Measurements from ENCODE around the gene DHX35.
"Not testable (repeated sequence)": the region's sequence is repeated elsewhere in the genome, so short reads cannot be mapped to it uniquely, and the experiment has no call there.

The DHX35 gene

DNA sequence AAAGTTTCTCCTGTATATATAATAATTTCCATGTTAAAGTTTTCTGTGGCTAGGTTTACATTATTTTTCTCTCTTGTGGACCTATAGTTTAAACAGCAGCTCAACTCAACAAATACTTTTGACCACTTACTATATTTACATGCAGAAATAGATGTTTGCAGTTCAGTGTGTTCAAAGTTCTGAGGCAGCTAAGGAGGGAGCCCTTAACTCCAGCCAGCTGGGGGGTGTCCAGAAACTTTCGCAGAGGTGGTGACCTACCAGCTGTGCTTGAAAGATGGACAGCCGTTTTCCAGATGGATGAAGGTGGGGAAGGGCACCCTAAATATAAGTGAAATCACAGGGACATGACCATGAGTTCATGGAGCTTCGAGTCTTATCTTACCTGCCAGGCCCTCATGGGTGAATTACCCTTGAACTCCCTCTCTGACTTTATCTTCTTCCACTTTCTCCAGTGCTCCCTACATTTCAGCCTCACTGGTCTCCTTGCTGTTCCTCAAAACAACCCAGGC lies 33.4 kb downstream of the DHX35 start:
- H2AFZ ChIP-seq (ENCODE audit: low read depth, low read length) = no peak overlapping the region
- peaks cover 35% of the 10 kb centered on the region for H3K36me3 ChIP-seq (ENCODE audit: insufficient read depth, low read length)
- no peak overlapping the region for H3K4me3 ChIP-seq (ENCODE audit: low read length)
- H3K27me3 ChIP-seq (ENCODE audit: insufficient read depth, low read length) = no peaks in the 10 kb centered on the region
- H3K4me1 ChIP-seq (ENCODE audit: insufficient read depth, low read length) = no peaks in the 10 kb centered on the region
- H3K9me3 ChIP-seq (ENCODE audit: low read length) = no peaks in the 10 kb centered on the region

DNA sequence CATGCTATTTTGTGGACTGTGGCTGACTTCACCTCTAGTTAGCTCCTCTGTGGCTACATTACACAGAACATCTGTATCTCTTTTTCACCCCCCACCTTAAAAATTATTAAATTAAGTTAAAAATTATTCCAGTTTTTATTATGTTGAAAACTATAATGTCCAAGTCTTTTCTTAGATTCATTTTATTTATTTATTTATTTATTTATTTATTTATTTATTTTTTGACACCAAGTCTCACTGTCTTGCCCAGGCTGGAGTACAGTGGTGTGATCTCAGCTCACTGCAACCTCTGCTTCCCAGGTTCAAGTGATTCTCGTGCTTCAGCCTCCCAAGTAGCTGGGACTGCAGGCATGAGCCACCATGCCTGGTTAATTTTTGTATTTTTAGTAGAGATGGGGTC lies 34.7 kb downstream of the DHX35 start:
- not testable (repeated sequence) for H3K4me3 ChIP-seq (ENCODE audit: low read length); H2AFZ ChIP-seq (ENCODE audit: low read depth, low read length); H3K27me3 ChIP-seq (ENCODE audit: insufficient read depth, low read length); H3K4me1 ChIP-seq (ENCODE audit: insufficient read depth, low read length); H3K9me3 ChIP-seq (ENCODE audit: low read length)
- peaks cover 45% of the 10 kb centered on the region for H3K36me3 ChIP-seq (ENCODE audit: insufficient read depth, low read length)

DNA sequence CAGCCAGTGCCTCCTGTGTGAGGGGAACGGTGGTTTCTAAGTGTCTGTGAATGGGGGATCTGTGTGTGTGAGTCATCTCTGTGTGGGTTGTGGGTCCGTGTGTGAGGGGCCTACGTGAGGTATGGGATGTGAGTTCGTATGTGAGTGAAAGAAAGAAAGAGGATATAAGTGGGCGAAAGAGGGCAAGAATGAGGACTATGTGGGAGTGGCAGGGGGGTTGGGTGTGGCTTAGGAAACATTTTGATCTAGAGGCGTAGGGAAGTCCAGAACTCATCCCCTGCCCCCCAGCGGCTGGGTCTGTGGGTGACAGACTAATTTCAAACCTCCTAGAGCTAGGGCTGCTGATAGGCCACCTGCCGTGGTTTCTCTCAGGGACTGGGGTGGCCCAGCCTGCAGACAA lies 35.5 kb downstream of the DHX35 start:
- peaks cover 48% of the 10 kb centered on the region for H3K36me3 ChIP-seq (ENCODE audit: insufficient read depth, low read length)

DNA sequence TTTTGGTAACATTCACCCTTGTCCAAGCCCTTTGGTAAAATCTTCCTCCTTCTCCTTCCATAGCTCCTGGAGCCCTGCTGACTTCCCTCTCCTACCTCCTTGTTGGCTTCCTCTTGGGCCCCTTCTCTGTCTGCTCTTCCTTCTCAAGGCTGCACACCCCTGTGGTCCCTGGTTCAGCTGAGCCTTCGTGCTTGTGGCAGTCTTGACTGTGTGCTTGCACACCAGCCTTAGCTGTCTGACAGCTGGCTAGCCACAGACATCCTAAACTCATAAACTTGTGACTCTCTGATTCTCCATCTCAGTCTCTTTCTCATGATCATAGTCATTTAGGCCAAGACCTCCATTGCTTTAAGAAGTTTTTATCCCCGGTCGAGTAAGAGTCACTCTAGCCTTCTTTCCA lies 37.1 kb downstream of the DHX35 start:
- no peaks in the 10 kb centered on the region for H3K9me3 ChIP-seq (ENCODE audit: low read length)
- peaks cover 61% of the 10 kb centered on the region for H3K36me3 ChIP-seq (ENCODE audit: insufficient read depth, low read length)
- H3K4me1 ChIP-seq (ENCODE audit: insufficient read depth, low read length) = no peaks in the 10 kb centered on the region
- no peaks in the 10 kb centered on the region for H3K27me3 ChIP-seq (ENCODE audit: insufficient read depth, low read length)
- no peak overlapping the region for H3K4me3 ChIP-seq (ENCODE audit: low read length)
- H2AFZ ChIP-seq (ENCODE audit: low read depth, low read length) = no peak overlapping the region

More for the DNA sequence above, 35.5 kb downstream of the DHX35 start:
- Histone ChIP-seq H3K27me3 (ENCODE audit: insufficient read depth, low read length) (no peaks in the 10 kb centered on the region), H3K9me3 (ENCODE audit: low read length) (no peaks in the 10 kb centered on the region), H3K4me1 (ENCODE audit: insufficient read depth, low read length) (no peaks in the 10 kb centered on the region), H2AFZ (ENCODE audit: low read depth, low read length) (no peak overlapping the region), H3K4me3 (ENCODE audit: low read length) (no peak overlapping the region)

DNA sequence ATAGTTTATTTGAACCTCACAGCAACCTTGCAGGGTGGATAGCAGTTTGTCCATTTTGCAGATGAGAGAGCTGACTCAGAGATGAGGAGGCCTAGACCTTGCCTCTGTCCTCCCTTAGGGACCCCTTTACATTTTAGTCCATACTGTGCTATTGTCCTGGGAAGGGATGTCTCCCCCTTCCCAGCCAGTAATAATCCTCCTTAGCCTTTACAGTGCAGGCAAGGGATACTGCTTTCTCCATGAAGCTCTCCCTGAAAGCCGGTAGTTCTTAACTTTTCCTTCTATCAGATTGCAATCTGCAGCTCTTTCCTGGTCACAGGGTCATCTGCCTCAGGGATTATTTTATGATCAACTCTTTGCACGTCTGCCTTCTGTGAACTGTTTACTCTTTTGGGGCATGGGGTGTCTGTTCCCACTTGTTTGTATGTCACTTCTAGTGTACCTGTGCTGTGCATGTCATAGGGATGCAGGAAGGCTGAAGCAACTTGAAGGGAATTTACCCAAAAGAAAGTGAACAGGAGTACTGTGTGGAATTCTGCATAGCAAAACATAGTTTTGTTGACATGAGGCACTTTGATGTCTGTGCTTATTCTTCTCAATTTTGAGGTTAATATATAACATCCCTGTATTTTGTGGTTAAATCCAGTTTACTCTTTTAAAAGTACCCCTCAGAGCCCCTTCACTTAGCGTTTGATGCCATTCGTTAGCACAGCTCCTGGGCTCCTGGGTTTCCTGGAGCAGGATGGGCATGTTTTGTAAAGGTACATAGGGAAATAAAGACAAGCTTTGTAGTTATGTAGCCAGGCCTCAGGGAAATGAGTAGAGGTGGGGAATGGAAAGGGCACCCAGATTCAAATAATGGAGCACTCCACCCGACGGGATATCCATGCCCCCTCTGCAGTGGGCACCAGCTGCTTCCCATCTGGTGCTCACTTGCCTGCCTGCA lies 38.1 kb downstream of the DHX35 start:
- H3K9me3 ChIP-seq (ENCODE audit: low read length) = no peaks in the 10 kb centered on the region
- no peaks in the 10 kb centered on the region for H3K27me3 ChIP-seq (ENCODE audit: insufficient read depth, low read length)
- H3K4me1 ChIP-seq (ENCODE audit: insufficient read depth, low read length) = no peaks in the 10 kb centered on the region
- no peak overlapping the region for H2AFZ ChIP-seq (ENCODE audit: low read depth, low read length)
- no peak overlapping the region for H3K4me3 ChIP-seq (ENCODE audit: low read length)
- H3K36me3 ChIP-seq (ENCODE audit: insufficient read depth, low read length) = peaks cover 60% of the 10 kb centered on the region

DNA sequence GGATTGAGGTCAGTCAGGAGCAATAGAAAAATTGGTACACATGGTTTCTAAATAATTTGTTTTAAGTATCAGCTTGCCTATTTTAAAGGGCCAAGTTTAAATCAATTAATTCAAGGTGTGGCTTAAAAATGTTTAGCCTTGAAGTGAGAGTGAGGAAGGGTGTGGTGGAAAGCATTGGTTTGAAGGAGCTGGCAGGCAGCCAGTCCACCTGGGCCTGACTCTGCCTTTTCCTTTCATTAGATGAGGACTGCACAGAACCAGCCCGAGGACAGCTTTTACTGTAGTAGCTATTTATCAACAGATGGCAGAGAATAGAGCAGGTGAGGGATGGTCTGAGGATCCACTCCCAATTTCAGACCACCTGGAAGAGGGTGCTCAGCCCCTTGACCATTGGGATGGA lies 42.4 kb downstream of the DHX35 start:
- H3K36me3 ChIP-seq (ENCODE audit: insufficient read depth, low read length) = peaks cover 74% of the 10 kb centered on the region
- H3K4me1 ChIP-seq (ENCODE audit: insufficient read depth, low read length) = no peaks in the 10 kb centered on the region
- no peak overlapping the region for H2AFZ ChIP-seq (ENCODE audit: low read depth, low read length)
- H3K4me3 ChIP-seq (ENCODE audit: low read length) = no peak overlapping the region
- no peaks in the 10 kb centered on the region for H3K27me3 ChIP-seq (ENCODE audit: insufficient read depth, low read length)
- no peaks in the 10 kb centered on the region for H3K9me3 ChIP-seq (ENCODE audit: low read length)

DNA sequence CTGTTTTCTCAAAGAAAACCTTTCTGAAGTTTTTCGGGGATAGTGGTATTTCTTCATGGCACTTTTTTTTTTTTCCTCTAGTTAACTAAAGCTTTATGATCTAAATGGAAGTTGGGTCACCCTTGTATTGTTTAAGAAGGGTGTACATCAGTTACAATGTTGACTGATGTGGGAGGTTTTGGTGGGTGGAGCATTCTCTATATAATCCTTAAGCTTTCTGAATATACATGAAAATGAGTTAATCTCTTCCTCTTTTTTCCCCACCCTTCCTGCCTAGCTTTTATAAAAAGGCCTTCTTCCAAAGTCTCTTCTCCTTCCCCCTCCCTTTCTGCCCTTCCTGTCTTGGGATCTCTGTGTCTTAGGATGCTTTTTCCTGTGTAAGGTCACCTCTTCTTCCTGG lies 47.2 kb downstream of the DHX35 start:
- H3K27me3 ChIP-seq (ENCODE audit: insufficient read depth, low read length) = no peaks in the 10 kb centered on the region
- no peaks in the 10 kb centered on the region for H3K4me1 ChIP-seq (ENCODE audit: insufficient read depth, low read length)
- H3K36me3 ChIP-seq (ENCODE audit: insufficient read depth, low read length) = peaks cover 61% of the 10 kb centered on the region
- H3K4me3 ChIP-seq (ENCODE audit: low read length) = no peak overlapping the region
- H2AFZ ChIP-seq (ENCODE audit: low read depth, low read length) = no peak overlapping the region
- H3K9me3 ChIP-seq (ENCODE audit: low read length) = no peaks in the 10 kb centered on the region

DNA sequence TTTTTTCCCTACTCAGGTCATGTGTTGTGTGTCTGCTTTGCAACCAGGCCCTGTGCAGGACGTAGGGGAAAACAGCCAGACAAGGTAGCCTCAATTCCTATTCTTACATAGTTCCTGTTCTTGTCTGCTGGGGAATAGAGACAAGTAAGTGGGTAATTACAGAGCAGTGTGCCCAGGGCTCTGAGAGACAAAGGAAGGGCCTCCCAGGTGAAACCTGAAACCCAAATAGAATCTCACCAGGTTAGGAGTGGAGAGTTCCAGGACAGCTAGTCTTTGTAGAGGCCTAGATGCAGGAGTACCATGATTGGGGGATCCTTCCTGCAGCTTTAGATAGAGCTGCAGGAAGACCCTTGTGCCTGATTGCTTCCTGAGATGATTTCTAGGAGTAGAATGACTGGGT lies 48.4 kb downstream of the DHX35 start:
- Histone ChIP-seq H2AFZ (ENCODE audit: low read depth, low read length) (no peak overlapping the region), H3K4me3 (ENCODE audit: low read length) (no peak overlapping the region), H3K27me3 (ENCODE audit: insufficient read depth, low read length) (no peaks in the 10 kb centered on the region), H3K36me3 (ENCODE audit: insufficient read depth, low read length) (peaks cover 69% of the 10 kb centered on the region), H3K4me1 (ENCODE audit: insufficient read depth, low read length) (no peaks in the 10 kb centered on the region), H3K9me3 (ENCODE audit: low read length) (no peaks in the 10 kb centered on the region)

DNA sequence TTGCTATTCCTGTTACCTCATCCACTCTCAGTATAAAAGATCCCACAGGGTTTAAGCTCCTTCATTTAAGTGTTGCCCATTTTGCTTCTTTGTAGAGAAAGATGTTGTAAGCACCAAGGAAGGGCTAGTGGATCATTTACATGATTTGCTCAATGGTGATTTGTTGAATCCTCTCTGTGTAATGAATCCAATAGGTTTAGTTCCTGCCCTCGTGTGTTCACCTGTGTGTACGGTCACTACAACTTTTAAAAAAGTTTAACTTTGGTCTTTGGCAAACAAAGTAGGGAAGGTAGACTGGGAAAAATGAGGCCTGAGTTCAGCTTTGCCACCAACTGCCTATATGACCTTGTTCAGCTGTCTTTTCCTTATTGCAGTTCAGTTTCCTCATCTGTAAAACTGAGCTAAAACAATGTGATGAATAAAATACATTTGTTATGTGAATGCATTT lies 51.5 kb downstream of the DHX35 start:
- Histone ChIP-seq H3K36me3 (ENCODE audit: insufficient read depth, low read length) (peaks cover 67% of the 10 kb centered on the region), H3K4me3 (ENCODE audit: low read length) (no peak overlapping the region), H3K9me3 (ENCODE audit: low read length) (peaks cover 14% of the 10 kb centered on the region), H3K4me1 (ENCODE audit: insufficient read depth, low read length) (no peaks in the 10 kb centered on the region), H3K27me3 (ENCODE audit: insufficient read depth, low read length) (no peaks in the 10 kb centered on the region), H2AFZ (ENCODE audit: low read depth, low read length) (no peak overlapping the region)

DNA sequence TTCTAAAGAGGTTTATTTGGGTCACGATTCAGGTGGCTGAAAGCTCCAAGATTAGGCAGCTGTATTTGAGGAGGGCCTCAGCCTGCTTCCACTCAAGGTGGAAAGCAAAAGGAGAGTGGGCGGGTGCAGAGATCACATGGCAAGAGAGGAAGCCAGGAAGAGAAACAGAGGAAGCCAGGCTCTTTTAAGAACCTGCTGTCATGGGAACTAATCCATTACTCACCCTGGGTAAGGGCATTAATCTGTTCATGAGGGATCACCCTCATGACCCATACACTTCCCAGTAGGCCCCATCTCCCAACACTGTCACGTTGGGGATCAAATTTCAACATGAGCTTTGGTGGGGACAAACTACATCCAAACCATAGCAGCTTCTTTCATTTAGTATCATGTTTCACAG lies 53.9 kb downstream of the DHX35 start:
- Histone ChIP-seq H3K27me3 (ENCODE audit: insufficient read depth, low read length) (no peaks in the 10 kb centered on the region), H3K4me1 (ENCODE audit: insufficient read depth, low read length) (no peaks in the 10 kb centered on the region), H3K9me3 (ENCODE audit: low read length) (peaks cover 14% of the 10 kb centered on the region), H3K4me3 (ENCODE audit: low read length) (no peak overlapping the region), H3K36me3 (ENCODE audit: insufficient read depth, low read length) (peaks cover 66% of the 10 kb centered on the region), H2AFZ (ENCODE audit: low read depth, low read length) (no peak overlapping the region)

DNA sequence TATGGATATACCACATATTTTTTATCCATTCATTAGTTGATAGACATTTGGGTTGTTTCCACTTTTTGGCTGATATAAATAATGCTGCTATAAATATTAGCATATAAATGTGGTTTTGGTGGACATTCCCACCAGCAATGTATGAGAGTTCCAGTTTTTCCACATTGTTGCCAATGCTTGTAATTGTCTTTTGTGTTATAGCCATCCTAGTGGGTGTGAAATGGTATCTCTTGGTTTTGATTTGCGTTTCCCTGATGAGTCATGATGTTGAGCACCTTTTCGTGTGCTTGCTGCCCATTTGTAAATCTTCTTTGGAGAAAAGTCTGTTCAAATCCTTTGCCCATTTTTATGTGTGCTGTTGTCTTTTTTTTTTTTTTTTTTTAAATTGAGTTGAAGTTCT lies 54.4 kb downstream of the DHX35 start:
- Histone ChIP-seq H3K4me1 (ENCODE audit: insufficient read depth, low read length) (no peaks in the 10 kb centered on the region), H3K36me3 (ENCODE audit: insufficient read depth, low read length) (peaks cover 70% of the 10 kb centered on the region), H3K4me3 (ENCODE audit: low read length) (no peak overlapping the region), H2AFZ (ENCODE audit: low read depth, low read length) (no peak overlapping the region), H3K9me3 (ENCODE audit: low read length) (peaks cover 14% of the 10 kb centered on the region), H3K27me3 (ENCODE audit: insufficient read depth, low read length) (no peaks in the 10 kb centered on the region)

DNA sequence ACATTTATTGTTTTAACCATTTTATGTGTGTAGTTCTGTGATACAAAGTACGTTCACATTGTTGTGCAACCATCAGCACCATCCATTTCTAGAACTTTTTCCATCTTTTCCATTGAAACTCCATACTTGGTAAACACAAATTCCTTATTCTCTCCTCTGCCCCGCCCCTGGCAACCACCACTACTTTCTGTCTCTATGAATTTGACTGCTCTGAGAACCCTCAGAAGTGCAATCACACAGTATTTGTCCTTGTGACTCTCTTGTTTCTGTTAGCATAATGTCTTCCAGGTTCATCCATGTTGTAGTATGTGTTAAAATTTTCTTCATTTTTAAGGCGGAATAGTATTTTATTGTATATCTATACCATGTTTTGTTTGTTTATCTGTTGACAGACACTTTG lies 56.9 kb downstream of the DHX35 start:
- no peak overlapping the region for H2AFZ ChIP-seq (ENCODE audit: low read depth, low read length)
- no peak overlapping the region for H3K4me3 ChIP-seq (ENCODE audit: low read length)
- peaks cover 80% of the 10 kb centered on the region for H3K36me3 ChIP-seq (ENCODE audit: insufficient read depth, low read length)
- peaks cover 14% of the 10 kb centered on the region for H3K9me3 ChIP-seq (ENCODE audit: low read length)
- H3K27me3 ChIP-seq (ENCODE audit: insufficient read depth, low read length) = no peaks in the 10 kb centered on the region
- H3K4me1 ChIP-seq (ENCODE audit: insufficient read depth, low read length) = no peaks in the 10 kb centered on the region

DNA sequence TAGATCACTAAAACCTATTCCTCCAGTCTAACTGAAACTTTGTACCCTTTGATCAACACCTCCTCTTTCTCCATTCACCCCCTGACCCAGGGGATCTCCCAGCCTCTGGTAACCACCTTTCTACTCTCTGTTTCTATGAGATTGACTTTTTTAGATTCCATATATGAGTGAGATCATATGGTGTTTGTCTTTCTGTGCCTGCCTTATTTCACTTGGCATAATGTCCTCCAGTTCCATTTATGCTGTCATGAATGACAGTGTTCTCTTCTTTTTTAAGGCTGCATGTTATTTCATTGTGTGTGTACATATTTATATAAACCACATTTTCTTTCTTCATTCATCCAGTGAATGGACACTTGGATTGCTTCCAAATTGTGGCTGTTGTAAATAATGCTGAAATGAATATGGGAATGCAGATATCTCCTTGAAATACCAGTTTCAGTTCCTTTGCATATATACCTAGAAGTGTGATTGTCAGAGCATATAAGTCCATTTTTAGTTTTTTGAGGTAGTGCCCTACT lies 57.7 kb downstream of the DHX35 start:
- no peaks in the 10 kb centered on the region for H3K27me3 ChIP-seq (ENCODE audit: insufficient read depth, low read length)
- H3K4me3 ChIP-seq (ENCODE audit: low read length) = no peak overlapping the region
- no peak overlapping the region for H2AFZ ChIP-seq (ENCODE audit: low read depth, low read length)
- H3K4me1 ChIP-seq (ENCODE audit: insufficient read depth, low read length) = no peaks in the 10 kb centered on the region
- H3K9me3 ChIP-seq (ENCODE audit: low read length) = peaks cover 14% of the 10 kb centered on the region
- H3K36me3 ChIP-seq (ENCODE audit: insufficient read depth, low read length) = peaks cover 78% of the 10 kb centered on the region
